Measurements from ENCODE around the gene EHD1.

- no peak for TF ChIP-seq CTCF (IDR thresholded peaks at IDR 0.05)
- TF ChIP-seq ZFX (IDR thresholded peaks at IDR 0.05; ENCODE audit: borderline replicate concordance): no peak
Measured at GRCh38 chr11:64838600-64839334, 39.7 kb downstream of the EHD1 start.

Data from 22Rv1 (cell line).